GM23338 (cell line): ENCODE results near the gene TIMP3. TPM values are rescaled to one million over a fixed set of nuclear protein-coding genes. Genes with fewer than 3 reads are reported as not detected.
A peak's percentile ranks its signal among the peaks of the same experiment; 100 is the strongest.

Source experiments
- ATAC-seq: fragments of 200-7000 bp; cut with Tn5 transposase; 3 replicates; pipeline ENCODE4 v1.9.1; 2020
- DNase-seq: peaks from one replicate; pipeline ENCODE4 v3.0.0-alpha.2; 2015; ENCODE audit warnings: low spot score
- H2AFZ ChIP-seq: fragments of 200-600 bp; sonication (generic); 2 replicates; pipeline ENCODE4 v1.8.0; 2016; ENCODE audit warnings: antibody characterized with exemption, mild to moderate bottlenecking, moderate library complexity
- H3F3A ChIP-seq: fragments of 200-600 bp; sonication (generic); replicated peaks from 2 replicates; pipeline ENCODE4 v1.8.0; 2017; ENCODE audit warnings: antibody characterized with exemption, mixed run types, low read depth
- H3K27ac ChIP-seq: fragments of 200-600 bp; sonication (generic); 2 replicates; pipeline ENCODE4 v1.6.1; 2016; ENCODE audit warnings: low read depth
- H3K27me3 ChIP-seq: fragments of 200-600 bp; sonication (generic); 2 replicates; pipeline ENCODE4 v1.8.0; 2016; ENCODE audit warnings: mild to moderate bottlenecking, mixed run types, moderate library complexity; ENCODE audit not compliant: insufficient read depth
- H3K36me3 ChIP-seq: fragments of 200-600 bp; sonication (generic); 2 replicates; pipeline ENCODE4 v1.8.0; 2016; ENCODE audit warnings: mild to moderate bottlenecking; ENCODE audit not compliant: insufficient read depth
- H3K4me1 ChIP-seq: fragments of 200-600 bp; sonication (generic); 2 replicates; pipeline ENCODE4 v1.8.0; 2016; ENCODE audit warnings: mild to moderate bottlenecking, moderate library complexity; ENCODE audit not compliant: insufficient read depth
- H3K4me2 ChIP-seq: fragments of 200-600 bp; sonication (generic); 2 replicates; pipeline ENCODE4 v1.7.1; 2017; ENCODE audit warnings: mixed run types
- H3K4me3 ChIP-seq: fragments of 200-600 bp; sonication (generic); 2 replicates; pipeline ENCODE4 v1.6.1; 2016; ENCODE audit warnings: mixed run types
- H3K79me2 ChIP-seq: fragments of 200-600 bp; sonication (generic); replicated peaks from 2 replicates; pipeline ENCODE4 v1.8.0; 2017; ENCODE audit warnings: mild to moderate bottlenecking; ENCODE audit not compliant: insufficient read depth
- H3K9me2 ChIP-seq: fragments of 200-600 bp; sonication (generic); 2 replicates; pipeline ENCODE4 v1.8.0; 2017; ENCODE audit not compliant: insufficient read depth
- H4K20me1 ChIP-seq: fragments of 200-600 bp; sonication (generic); replicated peaks from 2 replicates; pipeline ENCODE4 v1.8.0; 2017; ENCODE audit warnings: mild to moderate bottlenecking; ENCODE audit not compliant: insufficient read depth
- H3K27ac Mint-ChIP-seq: 2 replicates; pipeline ENCODE4 v1.8.0; 2020; ENCODE audit warnings: inconsistent platforms, mild to moderate bottlenecking, moderate library complexity, mixed read lengths
- H3K27me3 Mint-ChIP-seq: 3 replicates; pipeline ENCODE4 v1.8.0; 2022; ENCODE audit warnings: low read depth, mild to moderate bottlenecking, moderate library complexity, mixed read lengths, inconsistent platforms; ENCODE audit not compliant: insufficient read depth, poor library complexity
- H3K36me3 Mint-ChIP-seq: 3 replicates; pipeline ENCODE4 v1.8.0; 2021; ENCODE audit warnings: low read depth, mild to moderate bottlenecking, inconsistent platforms, moderate library complexity, mixed read lengths
- H3K4me1 Mint-ChIP-seq: 3 replicates; pipeline ENCODE4 v1.8.0; 2020; ENCODE audit warnings: mild to moderate bottlenecking, inconsistent platforms, mixed read lengths
- H3K4me3 Mint-ChIP-seq: 3 replicates; pipeline ENCODE4 v1.8.0; 2021; ENCODE audit warnings: moderate library complexity, mild to moderate bottlenecking, inconsistent platforms, mixed read lengths
- H3K9me3 Mint-ChIP-seq: 3 replicates; pipeline ENCODE4 v1.8.0; 2020; ENCODE audit warnings: moderate library complexity, mild to moderate bottlenecking, inconsistent platforms, mixed read lengths
- CREB1 ChIP-seq: fragments of 250-450 bp; sonication (Bioruptor Pico); IDR thresholded peaks from 2 replicates; pipeline ENCODE4 v1.5.0; 2020; ENCODE audit warnings: low read depth, mild to moderate bottlenecking, moderate library complexity
- CTCF ChIP-seq, 2 experiments: fragments of 200-600 bp in 1 of 2; sonication (generic) in 1 of 2; conservative IDR thresholded peaks; 2 replicates each; pipeline versions ENCODE4 v1.5.1 to v1.6.1; 2016 to 2017; ENCODE audit warnings: antibody characterized with exemption in 2 of 2, low read depth in 2 of 2, mild to moderate bottlenecking in 2 of 2, moderate library complexity in 1 of 2
- EZH2 ChIP-seq: fragments of 200-600 bp; sonication (generic); IDR thresholded peaks from one replicate; pipeline ENCODE4 v1.8.0; 2017; ENCODE audit warnings: antibody characterized with exemption, mild to moderate bottlenecking, low read depth; ENCODE audit not compliant: unreplicated experiment
- EZH2phosphoT487 ChIP-seq: fragments of 200-600 bp; sonication (generic); IDR thresholded peaks from one replicate; pipeline ENCODE4 v1.8.1; 2018; ENCODE audit warnings: antibody characterized with exemption; ENCODE audit not compliant: unreplicated experiment
- JUNB ChIP-seq: IDR thresholded peaks from one replicate; pipeline ENCODE4 v1.6.1; 2016; ENCODE audit warnings: antibody characterized with exemption; ENCODE audit not compliant: unreplicated experiment
- NANOG ChIP-seq: IDR thresholded peaks from 2 replicates; pipeline ENCODE4 v1.6.1; 2016; ENCODE audit warnings: antibody characterized with exemption, borderline replicate concordance
- POLR2AphosphoS5 ChIP-seq: IDR thresholded peaks from 2 replicates; pipeline ENCODE4 v1.6.1; 2016; ENCODE audit warnings: antibody characterized with exemption, low read depth
- REST ChIP-seq: IDR thresholded peaks from one replicate; pipeline ENCODE4 v1.6.1; 2018; ENCODE audit warnings: antibody characterized with exemption; ENCODE audit not compliant: unreplicated experiment
- STAT1 ChIP-seq: IDR thresholded peaks from one replicate; pipeline ENCODE4 v1.6.1; 2016; ENCODE audit warnings: antibody characterized with exemption; ENCODE audit not compliant: unreplicated experiment
- ZNF114 ChIP-seq: fragments of 250-450 bp; sonication (Bioruptor Pico); IDR thresholded peaks from 2 replicates; pipeline ENCODE4 v1.5.0; 2020; ENCODE audit warnings: mild to moderate bottlenecking, moderate library complexity
- ZNF331 ChIP-seq: fragments of 250-450 bp; sonication (Bioruptor Pico); IDR thresholded peaks from 2 replicates; pipeline ENCODE4 v1.5.0; 2020; ENCODE audit warnings: low read depth, mild to moderate bottlenecking, moderate library complexity
- ZNF462 ChIP-seq: fragments of 250-450 bp; sonication (Bioruptor Pico); IDR thresholded peaks from 2 replicates; pipeline ENCODE4 v1.5.0; 2020; ENCODE audit warnings: mild to moderate bottlenecking, moderate library complexity
- polyA plus RNA-seq: library from polyadenylated mRNA; unstranded; fragments of >200 nt; fragmentation: Nextera tagmentation; extraction: Ambion mirVana; gene quantifications from 2 replicates; pipeline ENCODE4 v1.2.1, GENCODE V29; 2016
- total RNA-seq: library from RNA; depleted of rRNA; stranded (reverse); fragments of >200 nt; shearing (Covaris generic); gene quantifications from 2 replicates; pipeline ENCODE4 v1.2.3, GENCODE V29; 2014
- TF ChIP-seq, protein P1 (sequence below): IDR thresholded peaks from 2 replicates; pipeline ENCODE4 v1.6.1; 2016; ENCODE audit warnings: antibody characterized with exemption

The TIMP3 gene
- total and polyA plus RNA-seq, 2 experiments from 2014 or later: 1.4 to 4.3 TPM

DNA sequence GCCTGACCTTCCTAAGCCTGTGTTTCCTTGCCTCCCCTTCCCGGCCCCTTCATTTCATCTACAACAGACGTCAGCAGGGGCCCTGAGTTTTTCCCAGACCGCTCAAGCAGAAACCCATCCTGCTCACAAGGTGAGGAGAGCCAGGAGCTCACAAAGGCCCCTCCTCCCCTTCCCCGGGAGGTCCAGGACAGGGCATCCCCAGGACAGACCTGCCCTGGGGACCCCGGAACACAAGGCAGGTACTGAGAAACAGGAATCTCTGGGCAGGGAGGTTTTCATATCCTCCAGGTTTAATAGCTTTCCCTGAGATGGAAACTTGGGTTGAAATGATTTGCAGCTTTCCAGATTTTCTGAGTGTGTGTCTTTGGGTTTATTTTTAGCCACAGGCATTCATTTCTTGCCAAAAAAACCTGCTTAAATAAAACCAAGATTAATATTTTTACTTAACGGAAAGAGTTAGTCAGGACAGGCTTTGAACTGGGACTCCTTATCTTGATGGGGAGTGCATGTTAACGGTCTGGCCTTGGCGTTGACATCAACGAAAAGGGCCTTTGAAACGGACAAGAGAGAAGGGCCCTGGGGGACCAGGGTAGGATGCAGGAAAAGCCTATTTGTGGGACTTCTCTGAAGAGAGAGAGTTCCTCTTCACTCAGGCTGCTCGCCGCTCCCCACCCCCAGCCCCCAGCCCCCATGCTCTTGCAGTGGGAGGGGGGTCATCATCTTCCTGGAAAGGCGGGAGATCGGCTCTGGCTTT is 38.5 kb downstream of the TIMP3 start:
- ATAC-seq: peak; percentile 38; the same call in 2 of the 3 replicates
- H4K20me1 ChIP-seq: peaks cover 6% of the 10 kb centered on the region

More for the DNA sequence above, 38.5 kb downstream of the TIMP3 start:
- Histone ChIP-seq H3K27me3 (no peaks in the 10 kb centered on the region), H2AFZ (no peak overlapping the region), H3K9me2 (no peaks in the 10 kb centered on the region), H3K27ac (no peak overlapping the region), H3K4me1 (no peaks in the 10 kb centered on the region), H3F3A (no peaks in the 10 kb centered on the region), H3K4me3 (no peak overlapping the region), H3K36me3 (no peaks in the 10 kb centered on the region), H3K4me2 (no peak overlapping the region), H3K79me2 (no peaks in the 10 kb centered on the region)
- no peaks in the 10 kb centered on the region; the same call in 2 of the 3 replicates for H3K36me3 Mint-ChIP-seq
- H3K9me3 Mint-ChIP-seq: no peaks in the 10 kb centered on the region
- no peak overlapping the region for H3K27ac Mint-ChIP-seq
- DNase-seq: no peak
- TF ChIP-seq, protein P1, sequence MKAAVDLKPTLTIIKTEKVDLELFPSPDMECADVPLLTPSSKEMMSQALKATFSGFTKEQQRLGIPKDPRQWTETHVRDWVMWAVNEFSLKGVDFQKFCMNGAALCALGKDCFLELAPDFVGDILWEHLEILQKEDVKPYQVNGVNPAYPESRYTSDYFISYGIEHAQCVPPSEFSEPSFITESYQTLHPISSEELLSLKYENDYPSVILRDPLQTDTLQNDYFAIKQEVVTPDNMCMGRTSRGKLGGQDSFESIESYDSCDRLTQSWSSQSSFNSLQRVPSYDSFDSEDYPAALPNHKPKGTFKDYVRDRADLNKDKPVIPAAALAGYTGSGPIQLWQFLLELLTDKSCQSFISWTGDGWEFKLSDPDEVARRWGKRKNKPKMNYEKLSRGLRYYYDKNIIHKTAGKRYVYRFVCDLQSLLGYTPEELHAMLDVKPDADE: no peak
- TF ChIP-seq CREB1 (no peak), EZH2 (no peak), ZNF331 (CRISPR knock-in tag) (no peak), ZNF114 (no peak), NANOG (no peak), STAT1 (no peak), EZH2phosphoT487 (no peak), ZNF462 (no peak), REST (no peak), JUNB (no peak), POLR2AphosphoS5 (no peak), CTCF (conservative IDR thresholded peaks at IDR 0.05; ENCODE audit: low read depth in 2 of 2) (no peak)
- H3K4me3 Mint-ChIP-seq: no peak overlapping the region
- H3K27me3 Mint-ChIP-seq: peaks cover 3% of the 10 kb centered on the region
- H3K4me1 Mint-ChIP-seq: peaks cover 4% of the 10 kb centered on the region; the same call in 1 of the 3 replicates
